ENCODE data around the gene VARS2.

DNA sequence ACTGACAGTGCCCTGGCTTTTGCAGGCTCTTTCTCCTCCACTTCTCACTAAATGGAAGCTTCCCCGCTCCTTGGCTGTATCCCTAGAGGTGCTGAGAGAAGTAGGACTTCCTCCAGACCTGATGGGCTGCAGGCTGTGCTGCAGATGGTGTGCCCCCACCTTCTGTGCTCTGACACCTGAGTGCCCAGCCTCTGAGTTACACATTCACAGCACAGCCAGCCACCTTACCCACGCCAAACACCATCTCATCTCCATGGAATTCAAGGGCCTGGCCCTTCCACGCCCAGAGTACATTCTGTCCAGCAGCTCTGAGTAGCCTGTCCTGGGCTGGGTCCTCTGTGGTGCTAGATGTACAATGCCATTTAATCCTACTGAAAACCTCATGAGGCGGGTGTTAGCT lies 12.6 kb downstream of the VARS2 start:
- no peak for TF ChIP-seq EP300 (IDR thresholded peaks at IDR 0.05)
- TF ChIP-seq, protein P1, sequence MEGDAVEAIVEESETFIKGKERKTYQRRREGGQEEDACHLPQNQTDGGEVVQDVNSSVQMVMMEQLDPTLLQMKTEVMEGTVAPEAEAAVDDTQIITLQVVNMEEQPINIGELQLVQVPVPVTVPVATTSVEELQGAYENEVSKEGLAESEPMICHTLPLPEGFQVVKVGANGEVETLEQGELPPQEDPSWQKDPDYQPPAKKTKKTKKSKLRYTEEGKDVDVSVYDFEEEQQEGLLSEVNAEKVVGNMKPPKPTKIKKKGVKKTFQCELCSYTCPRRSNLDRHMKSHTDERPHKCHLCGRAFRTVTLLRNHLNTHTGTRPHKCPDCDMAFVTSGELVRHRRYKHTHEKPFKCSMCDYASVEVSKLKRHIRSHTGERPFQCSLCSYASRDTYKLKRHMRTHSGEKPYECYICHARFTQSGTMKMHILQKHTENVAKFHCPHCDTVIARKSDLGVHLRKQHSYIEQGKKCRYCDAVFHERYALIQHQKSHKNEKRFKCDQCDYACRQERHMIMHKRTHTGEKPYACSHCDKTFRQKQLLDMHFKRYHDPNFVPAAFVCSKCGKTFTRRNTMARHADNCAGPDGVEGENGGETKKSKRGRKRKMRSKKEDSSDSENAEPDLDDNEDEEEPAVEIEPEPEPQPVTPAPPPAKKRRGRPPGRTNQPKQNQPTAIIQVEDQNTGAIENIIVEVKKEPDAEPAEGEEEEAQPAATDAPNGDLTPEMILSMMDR (IDR thresholded peaks at IDR 0.05), result no peak
